ENCODE data around the gene AHCTF1.
"Not testable (repeated sequence)": the region's sequence is repeated elsewhere in the genome, so short reads cannot be mapped to it uniquely, and the experiment has no call there.

- TF ChIP-seq POLR2AphosphoS5, CTCF, POLR2A (IDR thresholded peaks at IDR 0.05): not testable (repeated sequence)
Observed at GRCh38 chr1:246850640-246851039, 81.1 kb downstream of the AHCTF1 start.
